GM10266 (cell line): ENCODE data around the gene SUPT16H.
"Not testable (repeated sequence)": the region's sequence is repeated elsewhere in the genome, so short reads cannot be mapped to it uniquely, and the experiment has no call there.

ENCODE experiments used
- DNase-seq: peaks from one replicate; pipeline ENCODE4 v3.0.0; 2012; ENCODE audit errors: extremely low spot score
- TF ChIP-seq, protein P1 (sequence below): IDR thresholded peaks from 2 replicates; pipeline ENCODE4 v1.5.1; 2012; ENCODE audit warnings: mild to moderate bottlenecking, low read depth; ENCODE audit not compliant: control insufficient read depth, insufficient read depth; ENCODE audit errors: missing control alignments

The SUPT16H gene

GRCh38 chr14:21384494-21384851 lies 654 bp upstream of the SUPT16H start:
- TF ChIP-seq, protein P1, sequence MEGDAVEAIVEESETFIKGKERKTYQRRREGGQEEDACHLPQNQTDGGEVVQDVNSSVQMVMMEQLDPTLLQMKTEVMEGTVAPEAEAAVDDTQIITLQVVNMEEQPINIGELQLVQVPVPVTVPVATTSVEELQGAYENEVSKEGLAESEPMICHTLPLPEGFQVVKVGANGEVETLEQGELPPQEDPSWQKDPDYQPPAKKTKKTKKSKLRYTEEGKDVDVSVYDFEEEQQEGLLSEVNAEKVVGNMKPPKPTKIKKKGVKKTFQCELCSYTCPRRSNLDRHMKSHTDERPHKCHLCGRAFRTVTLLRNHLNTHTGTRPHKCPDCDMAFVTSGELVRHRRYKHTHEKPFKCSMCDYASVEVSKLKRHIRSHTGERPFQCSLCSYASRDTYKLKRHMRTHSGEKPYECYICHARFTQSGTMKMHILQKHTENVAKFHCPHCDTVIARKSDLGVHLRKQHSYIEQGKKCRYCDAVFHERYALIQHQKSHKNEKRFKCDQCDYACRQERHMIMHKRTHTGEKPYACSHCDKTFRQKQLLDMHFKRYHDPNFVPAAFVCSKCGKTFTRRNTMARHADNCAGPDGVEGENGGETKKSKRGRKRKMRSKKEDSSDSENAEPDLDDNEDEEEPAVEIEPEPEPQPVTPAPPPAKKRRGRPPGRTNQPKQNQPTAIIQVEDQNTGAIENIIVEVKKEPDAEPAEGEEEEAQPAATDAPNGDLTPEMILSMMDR = no peak
- peak; percentile 19 for DNase-seq

DNA sequence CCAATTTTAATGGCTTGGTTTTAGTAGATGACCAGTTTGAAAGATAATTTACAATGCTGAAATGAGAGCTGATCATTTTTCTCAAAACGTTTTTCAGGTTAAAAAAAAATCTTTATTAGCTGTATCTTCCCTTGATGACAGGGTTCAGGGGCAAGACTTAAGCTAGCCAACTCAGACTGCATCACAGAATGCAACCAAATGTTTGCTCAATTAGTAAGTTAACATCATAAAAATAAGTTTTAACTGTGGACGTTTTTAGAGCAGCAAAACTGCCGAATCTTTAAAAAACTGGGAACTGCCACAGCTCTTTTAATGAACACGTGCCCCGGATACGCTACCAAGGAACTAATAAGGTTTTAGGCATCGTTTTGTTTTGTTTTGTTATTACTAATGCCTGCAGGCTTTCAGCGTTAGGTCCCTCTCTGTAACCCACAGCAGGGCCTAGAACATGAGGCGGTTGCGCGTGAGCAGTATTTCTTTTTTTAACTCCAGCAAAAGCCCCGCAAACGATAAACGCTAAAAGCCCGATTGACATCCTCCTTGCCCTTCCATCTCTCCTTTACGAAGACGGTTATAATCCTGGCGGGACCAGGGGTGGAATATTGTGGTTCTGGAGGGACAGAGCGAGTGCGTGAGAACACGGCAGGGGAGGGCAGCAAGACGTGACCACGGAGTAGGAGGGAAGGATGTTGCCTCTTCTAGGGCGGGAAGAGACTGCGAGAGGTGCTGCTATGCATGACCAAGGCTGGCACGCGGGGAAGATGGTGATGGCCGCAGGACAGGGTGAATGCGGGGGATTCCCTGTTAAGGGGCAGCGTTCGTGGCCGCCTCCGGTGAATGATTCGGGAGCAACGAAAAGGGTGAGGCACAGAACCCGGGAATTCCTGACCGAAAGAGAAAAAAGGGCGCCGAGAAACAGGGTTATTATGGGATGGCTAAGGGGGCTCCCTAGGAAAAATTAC lies 652 bp downstream of the SUPT16H start:
- peak; percentile 24 for DNase-seq
- TF ChIP-seq, protein P1 = no peak

- no peak for DNase-seq
- TF ChIP-seq, protein P1 = no peak
Observed at GRCh38 chr14:21382095-21382494, 1.7 kb downstream of the SUPT16H start.

GRCh38 chr14:21379338-21379737 lies 4.5 kb downstream of the SUPT16H start:
- DNase-seq = no peak
- TF ChIP-seq, protein P1 = no peak

GRCh38 chr14:21373980-21374379 lies 9.8 kb downstream of the SUPT16H start:
- TF ChIP-seq, protein P1 = no peak
- no peak for DNase-seq

- not testable (repeated sequence) for DNase-seq
Observed at GRCh38 chr14:21372814-21373213, 11.0 kb downstream of the SUPT16H start.

DNA sequence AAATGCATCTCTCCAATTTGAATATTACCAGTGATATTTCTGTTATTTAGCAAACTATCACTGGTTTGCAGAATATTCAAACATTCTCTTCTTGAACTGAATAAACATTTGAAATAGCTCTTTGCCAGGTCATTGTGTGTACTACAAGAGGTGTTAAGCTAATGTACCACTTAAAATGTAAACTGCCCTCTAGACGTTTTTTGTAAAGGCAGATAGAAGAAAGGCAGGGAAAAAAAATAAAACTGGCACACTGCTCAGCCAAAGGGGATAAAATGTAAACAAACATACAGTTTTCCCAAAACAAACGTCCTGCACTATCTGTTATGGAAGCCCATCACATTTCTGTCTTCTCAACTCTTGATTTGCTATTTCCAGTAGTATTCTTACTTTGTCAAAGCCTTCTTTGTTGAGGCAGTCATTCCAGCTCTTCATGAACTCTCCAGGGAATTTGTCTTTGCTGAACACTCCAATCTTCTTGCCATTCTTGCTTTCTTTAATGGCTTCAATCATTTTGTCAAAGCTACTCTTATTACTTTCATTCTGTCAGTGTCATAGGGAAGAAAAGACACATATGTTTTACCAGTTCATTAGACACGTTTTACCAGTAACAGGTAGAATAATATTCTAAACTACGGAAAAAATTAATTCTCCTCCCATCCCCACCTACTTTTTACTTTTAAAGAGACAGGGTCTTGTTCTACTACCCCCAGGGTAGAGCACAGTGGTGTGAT lies 13.7 kb downstream of the SUPT16H start:
- DNase-seq = no peak
- TF ChIP-seq, protein P1 = no peak
